Glomerular visceral epithelial cell (primary cell): ENCODE measurements around the gene COL4A3.
"Not testable (repeated sequence)": the region's sequence is repeated elsewhere in the genome, so short reads cannot be mapped to it uniquely, and the experiment has no call there.

Source experiments
- DNase-seq: peaks from one replicate; pipeline ENCODE4 v3.0.0-alpha.2; 2016; ENCODE audit errors: extremely low spot score

The COL4A3 gene

DNA sequence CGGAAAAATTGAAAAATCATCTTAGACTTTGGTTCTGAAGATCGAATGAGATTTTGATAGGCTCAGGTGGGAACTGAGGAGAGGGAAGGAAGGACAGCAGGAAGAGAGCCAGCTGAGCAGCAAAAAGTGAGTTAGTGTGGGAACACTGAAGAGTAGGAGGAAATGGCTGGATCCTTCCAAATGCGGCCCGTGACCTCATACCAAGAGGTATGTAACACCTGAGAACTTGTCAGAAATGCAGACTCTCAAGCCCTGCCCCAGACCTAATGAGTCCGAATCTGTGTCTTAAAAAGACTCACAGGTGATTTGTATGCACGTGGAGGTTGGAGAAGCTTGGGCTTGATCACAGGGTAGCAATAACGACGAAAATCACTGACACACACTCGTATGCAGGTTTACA lies 42.0 kb downstream of the COL4A3 start:
- DNase-seq = no peak

DNA sequence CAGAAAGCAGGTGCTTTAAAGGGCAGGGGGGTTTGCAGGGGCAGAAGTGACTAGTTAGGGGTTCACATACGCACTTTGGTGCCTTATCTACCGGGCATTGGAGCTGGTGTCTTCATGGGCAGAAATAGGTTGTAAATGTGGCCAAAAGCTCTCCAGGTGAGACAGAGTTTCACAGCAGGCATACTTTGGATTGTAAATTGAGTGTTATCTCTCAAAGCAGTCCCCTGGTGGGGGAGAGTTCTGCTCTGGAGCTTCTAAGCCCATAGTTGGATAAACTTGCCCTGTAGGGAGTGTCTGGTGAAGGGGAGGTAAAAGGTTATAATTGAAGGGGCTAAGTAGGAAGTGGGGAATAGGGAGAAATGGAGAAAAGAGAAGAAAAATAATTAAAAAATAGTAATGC lies 43.1 kb downstream of the COL4A3 start:
- DNase-seq = no peak

DNA sequence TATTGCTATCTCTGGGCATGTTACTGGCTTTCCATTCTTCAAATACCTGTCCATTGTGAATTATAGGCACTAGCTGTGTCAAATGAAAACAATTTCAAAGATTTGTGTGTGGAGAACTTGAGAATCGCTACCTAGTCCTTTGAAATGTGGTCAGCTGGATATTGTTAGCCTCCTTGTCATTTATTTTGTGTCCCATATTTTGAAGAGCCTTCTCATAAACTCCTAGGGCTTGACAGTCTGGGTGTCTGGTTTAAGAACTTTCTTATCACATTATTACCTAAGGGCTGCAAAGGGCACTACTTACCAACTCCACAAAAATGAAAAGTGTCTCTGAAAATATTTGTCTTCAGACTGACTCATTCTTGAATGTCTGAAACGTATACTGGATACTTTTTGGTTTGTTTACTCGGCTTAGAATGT lies 50.2 kb downstream of the COL4A3 start:
- no peak for DNase-seq

GRCh38 chr2:227219312-227220105 lies 55.1 kb downstream of the COL4A3 start:
- DNase-seq = no peak

DNA sequence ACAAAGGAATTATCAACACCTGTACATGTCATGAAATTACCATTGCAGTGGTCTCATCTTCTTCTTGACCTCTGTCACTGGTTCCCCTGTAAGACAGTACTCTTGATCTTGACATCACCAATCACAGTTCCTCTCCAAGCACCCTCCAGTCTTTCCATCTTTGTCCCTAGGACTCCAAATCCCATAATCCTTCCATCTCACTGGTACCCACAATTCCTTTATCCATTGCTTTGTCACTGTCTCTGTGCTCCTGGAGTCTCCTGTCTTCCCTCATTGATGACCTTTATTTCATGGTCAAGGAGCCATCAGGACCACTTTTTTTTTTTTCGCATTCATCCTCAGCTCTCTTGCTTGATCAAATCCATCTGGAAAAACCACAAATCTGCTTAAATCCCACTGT lies 56.7 kb downstream of the COL4A3 start:
- DNase-seq = no peak

DNA sequence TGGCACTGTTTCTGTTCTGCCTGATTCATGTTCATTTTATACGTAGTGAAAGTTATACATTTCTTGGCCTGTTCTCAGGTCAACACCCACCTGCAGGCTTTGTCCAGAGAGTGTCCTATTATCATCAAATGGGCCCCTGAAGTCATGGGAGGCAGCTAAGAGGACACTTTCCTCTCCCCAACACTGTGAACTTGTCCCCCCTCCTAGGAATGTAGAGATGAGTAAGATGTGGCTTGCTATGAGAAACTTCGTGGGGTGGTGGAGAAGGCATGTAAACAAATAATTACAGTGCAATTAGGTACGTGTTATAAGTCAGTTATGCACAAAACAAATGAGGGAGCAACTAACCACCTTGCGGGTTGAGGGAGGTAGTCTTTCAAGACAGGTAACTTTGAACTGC lies 57.9 kb downstream of the COL4A3 start:
- no peak for DNase-seq

GRCh38 chr2:227225641-227226040 lies 61.2 kb downstream of the COL4A3 start:
- DNase-seq = not testable (repeated sequence)

DNA sequence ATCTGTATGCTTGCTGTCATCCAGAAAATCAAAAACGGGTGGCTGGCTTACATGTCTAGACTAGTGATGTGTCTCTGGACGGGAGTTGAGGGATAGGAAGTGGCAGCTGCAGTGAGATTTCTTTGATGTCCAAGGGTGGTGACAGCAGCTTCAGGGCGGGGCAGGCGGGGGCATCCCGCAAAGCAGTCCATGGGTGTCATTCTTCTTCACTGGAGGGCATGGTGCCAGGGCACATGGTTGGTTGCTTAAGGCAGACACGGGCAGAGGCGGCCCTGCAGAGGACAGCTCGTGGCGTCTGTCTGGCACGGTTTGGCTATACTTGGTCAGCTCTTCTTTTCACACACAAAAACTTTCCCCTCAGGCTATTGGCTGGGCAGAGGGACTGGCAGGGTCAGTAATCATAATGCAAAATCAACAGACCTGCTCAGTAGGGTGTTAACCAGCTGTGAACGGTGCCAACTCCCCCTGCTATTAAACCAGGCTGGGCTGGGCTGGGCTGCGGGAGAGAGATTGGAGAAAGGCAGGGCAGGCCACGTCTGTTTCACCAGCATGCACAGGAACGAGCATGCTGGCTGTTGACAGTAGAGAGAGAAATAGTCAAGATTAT lies 63.7 kb downstream of the COL4A3 start:
- peak; percentile 49 for DNase-seq

- no peak for DNase-seq
Measured at GRCh38 chr2:227230151-227230550, 65.7 kb downstream of the COL4A3 start.

- no peak for DNase-seq
Measured at GRCh38 chr2:227234429-227234828, 70.0 kb downstream of the COL4A3 start.

DNA sequence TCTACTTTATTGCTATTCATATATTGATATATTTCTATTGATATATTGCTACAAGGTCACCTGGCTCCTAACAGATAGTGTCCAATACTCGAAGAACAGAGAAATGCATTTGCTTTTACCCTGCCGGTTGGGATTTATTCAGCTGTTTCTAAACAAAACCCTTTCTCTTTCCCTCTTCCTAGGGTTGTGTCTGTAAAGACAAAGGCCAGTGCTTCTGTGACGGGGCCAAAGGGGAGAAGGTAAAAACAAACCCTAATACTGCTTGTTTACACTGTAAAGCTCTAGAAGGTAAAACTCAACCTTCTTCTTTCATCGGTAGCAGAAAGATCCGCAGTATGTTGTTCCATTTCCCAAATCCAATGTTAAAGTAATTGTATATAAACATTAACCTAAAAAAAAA lies 73.4 kb downstream of the COL4A3 start:
- no peak for DNase-seq

- DNase-seq = peak; percentile 68
Measured at GRCh38 chr2:227238238-227239237, 74.1 kb downstream of the COL4A3 start.

DNA sequence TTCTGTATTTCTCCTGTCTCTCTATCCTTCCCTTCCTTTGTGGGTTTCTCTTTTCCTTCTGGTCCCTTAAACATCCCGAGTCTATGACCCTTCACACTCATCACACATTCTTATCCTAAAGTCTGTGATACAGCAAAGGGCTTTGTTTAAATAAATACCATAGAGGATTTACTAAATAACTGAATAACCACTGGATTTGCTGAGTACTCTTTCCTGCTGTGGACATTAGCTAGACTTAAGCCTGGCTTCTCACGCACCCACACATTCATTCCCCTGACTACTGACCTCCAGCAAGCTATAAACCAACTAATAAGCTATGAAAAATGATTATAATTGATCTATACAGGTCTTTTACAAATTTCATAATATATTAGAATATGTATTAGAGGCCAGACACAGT lies 76.6 kb downstream of the COL4A3 start:
- no peak for DNase-seq

- DNase-seq = no peak
Measured at GRCh38 chr2:227248876-227249275, 84.5 kb downstream of the COL4A3 start.

DNA sequence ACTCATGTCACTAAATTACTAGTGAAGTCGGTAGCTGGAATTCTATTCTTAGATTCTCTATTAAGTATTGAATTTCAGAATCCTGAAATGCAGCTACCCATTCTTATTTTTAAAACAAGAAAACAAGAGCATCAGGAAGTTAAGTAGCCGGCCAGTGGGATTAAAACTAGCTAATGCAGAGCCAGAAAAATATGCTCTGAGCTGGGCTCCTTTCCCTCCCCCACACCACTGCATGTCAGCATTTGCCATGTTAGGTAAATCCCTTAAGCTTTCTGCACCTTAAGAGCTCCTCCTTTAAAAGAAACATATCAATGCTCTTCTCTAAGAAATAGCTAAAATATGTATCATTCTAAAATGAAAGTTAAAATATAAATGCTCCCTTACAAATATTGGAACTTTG lies 88.4 kb downstream of the COL4A3 start:
- no peak for DNase-seq

- DNase-seq = no peak
Measured at GRCh38 chr2:227256605-227257004, 92.2 kb downstream of the COL4A3 start.

- DNase-seq = no peak
Measured at GRCh38 chr2:227257820-227258219, 93.4 kb downstream of the COL4A3 start.

GRCh38 chr2:227260041-227260440 lies 95.6 kb downstream of the COL4A3 start:
- DNase-seq = no peak

DNA sequence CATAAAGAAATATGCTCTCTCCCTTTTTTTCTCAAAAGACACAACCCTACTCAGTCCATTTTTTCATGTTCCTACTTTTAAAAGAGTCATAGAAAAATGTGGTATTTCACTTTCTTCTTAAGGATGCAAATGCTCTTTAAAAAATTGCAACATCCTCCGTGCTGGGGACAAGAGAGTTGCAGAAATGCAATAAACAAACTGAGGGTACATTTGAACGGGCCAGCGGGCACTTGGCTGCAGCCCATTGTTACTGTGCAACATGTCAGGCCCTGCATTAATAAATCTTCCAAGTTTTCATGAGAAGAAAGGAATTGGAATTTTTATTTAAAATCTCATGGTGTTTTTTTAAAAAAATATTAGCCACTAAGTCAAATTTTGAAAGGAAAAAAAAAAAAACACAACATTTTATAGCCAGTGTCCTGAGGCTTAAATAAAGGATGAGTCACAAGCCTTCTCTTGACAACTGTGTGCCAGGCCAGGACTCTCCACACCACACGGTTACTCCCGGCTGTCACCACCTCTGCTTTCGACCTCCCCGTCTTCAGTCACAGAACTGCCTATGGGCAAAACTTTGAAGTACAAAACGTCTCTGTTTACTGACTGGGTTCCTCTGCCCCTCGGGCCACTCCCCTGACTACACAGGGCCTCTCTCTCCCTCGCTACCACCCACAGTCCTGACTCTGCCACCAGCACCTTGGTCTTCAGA lies 103.1 kb downstream of the COL4A3 start:
- no peak for DNase-seq

DNA sequence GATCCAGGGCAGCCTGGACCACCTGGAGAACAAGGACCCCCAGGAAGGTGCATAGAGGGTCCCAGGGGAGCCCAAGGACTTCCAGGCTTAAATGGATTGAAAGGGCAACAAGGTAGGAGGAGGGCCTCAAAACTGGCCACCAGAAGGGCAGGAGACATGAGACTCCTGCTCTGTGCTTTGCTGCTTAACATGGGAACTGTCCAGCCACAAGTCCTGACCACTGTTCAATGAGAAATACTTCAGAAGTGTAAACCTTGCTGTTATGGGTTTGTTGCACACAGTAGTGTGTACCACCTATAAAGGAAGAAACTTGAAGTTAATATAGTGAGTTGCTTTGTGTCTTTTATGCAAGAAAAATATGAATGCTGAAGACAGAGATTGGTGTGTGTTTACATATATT lies 116.5 kb downstream of the COL4A3 start:
- DNase-seq = no peak

- no peak for DNase-seq
Measured at GRCh38 chr2:227285741-227286236, 121.4 kb downstream of the COL4A3 start.

DNA sequence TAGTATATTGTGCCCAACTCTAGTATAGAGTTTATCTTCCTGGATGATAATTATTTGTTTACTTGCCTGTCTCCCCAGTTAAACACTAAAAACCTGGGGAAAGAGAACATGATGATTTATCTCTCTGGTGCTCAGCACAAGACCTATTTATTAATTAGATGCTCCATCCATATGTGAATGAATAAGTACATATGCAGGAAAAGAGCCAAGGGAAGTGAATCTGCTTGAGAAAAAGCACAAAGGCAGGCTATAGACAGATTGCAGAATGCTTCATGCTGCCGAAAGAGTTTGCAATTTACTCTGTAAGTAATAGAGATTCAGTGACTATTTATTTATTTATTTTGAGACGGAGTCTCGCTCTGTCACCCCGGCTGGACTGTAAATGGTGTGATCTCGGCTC lies 123.3 kb downstream of the COL4A3 start:
- no peak for DNase-seq
